G401.6 (cell line): Measurements from ENCODE around the gene ARHGAP22.

Source experiments
- FAIRE-seq: peaks from 2 replicates; lab custom pipeline; 2012; peaks lifted over from hg19 to GRCh38; lab: Jason Lieb, UNC

The ARHGAP22 gene

GRCh38 chr10:48418189-48418788 lies 186.6 kb downstream of the ARHGAP22 start:
- FAIRE-seq = no peak

- no peak for FAIRE-seq
These were observed 187.5 kb downstream of the ARHGAP22 start for GRCh38 chr10:48417374-48417773.

- no peak for FAIRE-seq
These were observed 188.2 kb downstream of the ARHGAP22 start for GRCh38 chr10:48416584-48417232.

GRCh38 chr10:48414778-48415177 lies 190.1 kb downstream of the ARHGAP22 start:
- FAIRE-seq = no peak

- no peak for FAIRE-seq
These were observed 190.7 kb downstream of the ARHGAP22 start for GRCh38 chr10:48414160-48414559.

GRCh38 chr10:48412933-48413332 lies 191.9 kb downstream of the ARHGAP22 start:
- no peak for FAIRE-seq

GRCh38 chr10:48412081-48412480 lies 192.8 kb downstream of the ARHGAP22 start:
- no peak for FAIRE-seq

GRCh38 chr10:48411510-48411909 lies 193.4 kb downstream of the ARHGAP22 start:
- FAIRE-seq = no peak

- FAIRE-seq = no peak
These were observed 194.4 kb downstream of the ARHGAP22 start for GRCh38 chr10:48410503-48410902.

GRCh38 chr10:48406658-48407057 lies 198.2 kb downstream of the ARHGAP22 start:
- no peak for FAIRE-seq

GRCh38 chr10:48406204-48406603 lies 198.7 kb downstream of the ARHGAP22 start:
- FAIRE-seq = no peak

- FAIRE-seq = no peak
These were observed 200.2 kb downstream of the ARHGAP22 start for GRCh38 chr10:48404646-48405045.

- FAIRE-seq = no peak
These were observed 204.0 kb downstream of the ARHGAP22 start for GRCh38 chr10:48400850-48401220.

- FAIRE-seq = no peak
These were observed 204.6 kb downstream of the ARHGAP22 start for GRCh38 chr10:48400129-48400849.

- no peak for FAIRE-seq
These were observed 205.3 kb downstream of the ARHGAP22 start for GRCh38 chr10:48399551-48399950.

GRCh38 chr10:48399056-48399541 lies 205.8 kb downstream of the ARHGAP22 start:
- FAIRE-seq = no peak

GRCh38 chr10:48398261-48398660 lies 206.6 kb downstream of the ARHGAP22 start:
- FAIRE-seq = no peak
